HG02588 (cell line): ENCODE results near the gene BMPR1A.

Experiments
- ATAC-seq: cut with Tn5 transposase; IDR thresholded peaks from one replicate; pipeline ENCODE4 v1.9.1; 2021; ENCODE audit warnings: mild to moderate bottlenecking, moderate library complexity; ENCODE audit not compliant: unreplicated experiment

BMPR1A gene

DNA sequence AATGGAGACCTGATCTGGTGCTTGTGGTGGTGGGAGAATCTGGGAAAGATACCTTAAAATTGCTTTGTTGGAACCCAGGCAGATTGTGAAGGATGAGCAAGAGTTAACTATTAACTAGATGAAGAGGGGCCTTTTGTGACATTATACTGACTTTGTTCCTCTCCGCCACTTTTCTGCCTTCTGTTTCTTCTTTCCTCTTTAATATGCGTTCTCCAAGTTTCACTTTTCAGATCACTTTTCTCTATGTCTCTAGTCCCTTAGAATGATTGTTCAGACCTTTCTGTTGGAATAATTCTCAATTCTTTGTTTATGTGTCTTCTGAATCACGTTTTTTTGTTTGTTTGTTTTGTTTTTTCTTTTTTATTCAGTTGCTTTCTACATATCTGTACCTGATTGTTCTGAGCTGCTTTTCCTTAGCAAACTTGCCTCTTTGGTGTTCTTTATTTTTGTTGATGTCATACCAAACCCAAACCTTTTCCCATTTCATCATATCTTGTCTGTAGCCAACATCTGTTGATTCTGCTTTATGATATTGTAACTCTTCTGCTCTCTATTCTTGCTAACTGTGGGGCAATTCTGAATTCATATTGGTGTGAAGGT lies 2.8 kb downstream of the BMPR1A start:
- ATAC-seq: no peak

DNA sequence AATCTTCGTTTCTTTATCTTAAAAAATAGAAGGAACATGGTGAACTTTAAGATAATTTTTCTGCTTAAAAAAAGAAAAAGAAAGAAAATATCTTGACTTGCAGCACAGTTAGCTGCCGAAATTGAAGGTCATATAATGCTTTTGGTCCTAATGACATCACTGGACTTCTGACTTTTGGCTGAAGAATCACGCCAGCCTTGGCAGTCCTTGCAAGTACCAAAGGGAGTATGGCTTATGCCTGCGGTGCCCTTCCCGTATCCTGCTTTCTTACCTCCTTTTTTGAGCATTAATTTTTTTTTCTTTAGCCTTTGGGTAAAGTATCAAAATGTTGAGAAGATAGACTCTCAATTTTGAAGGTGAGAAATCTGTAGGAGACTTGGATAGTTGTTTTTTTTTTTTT lies 7.0 kb downstream of the BMPR1A start:
- ATAC-seq: no peak

DNA sequence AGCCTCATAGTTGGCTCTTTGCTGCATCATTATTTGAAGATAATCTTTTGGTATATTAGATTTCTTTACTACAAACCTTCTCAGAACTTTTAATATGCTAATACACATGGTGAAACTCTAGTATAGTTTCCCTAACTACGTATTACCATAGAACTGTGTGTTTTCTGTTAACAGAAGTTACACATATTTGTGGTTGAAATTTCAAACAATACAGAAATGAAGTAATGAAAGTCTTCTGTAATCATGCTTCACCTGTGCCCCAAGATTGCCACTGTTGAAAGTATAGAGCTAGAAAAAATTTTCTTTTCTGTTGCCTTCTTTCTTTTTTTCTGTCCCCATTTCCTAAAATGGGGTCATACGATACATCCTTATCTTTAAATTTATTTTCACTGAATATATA lies 9.1 kb downstream of the BMPR1A start:
- ATAC-seq: no peak

- no peak for ATAC-seq
Observed at GRCh38 chr10:86768412-86769062, 12.1 kb downstream of the BMPR1A start.

GRCh38 chr10:86769991-86770390 lies 13.6 kb downstream of the BMPR1A start:
- no peak for ATAC-seq

DNA sequence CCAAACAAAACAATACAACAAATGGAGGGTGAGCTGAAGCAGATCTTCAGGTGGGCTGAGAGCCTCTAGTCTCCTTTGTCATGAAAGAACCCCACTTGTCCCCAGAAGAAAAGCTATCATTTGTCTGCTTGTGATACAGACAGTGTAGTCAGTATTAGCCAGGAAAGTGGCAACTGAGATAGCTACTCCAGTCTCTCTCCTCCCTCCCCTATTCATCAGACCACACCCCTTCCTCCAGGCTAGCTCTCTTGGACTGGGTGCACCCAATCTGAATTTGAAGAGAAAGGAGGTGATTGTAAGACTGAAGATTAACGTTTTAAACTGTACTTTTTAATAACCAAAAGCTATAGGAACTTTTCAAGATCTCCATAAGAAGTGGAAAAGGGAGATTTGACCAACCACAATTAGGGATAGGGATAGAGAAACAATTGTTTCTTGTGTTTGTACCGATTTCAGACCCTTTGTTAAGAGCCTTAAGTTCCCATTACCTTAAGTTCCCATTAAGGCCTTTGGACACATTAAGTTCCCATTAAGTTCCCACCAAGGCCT lies 14.1 kb downstream of the BMPR1A start:
- no peak for ATAC-seq

GRCh38 chr10:86773498-86773897 lies 17.1 kb downstream of the BMPR1A start:
- ATAC-seq: no peak

DNA sequence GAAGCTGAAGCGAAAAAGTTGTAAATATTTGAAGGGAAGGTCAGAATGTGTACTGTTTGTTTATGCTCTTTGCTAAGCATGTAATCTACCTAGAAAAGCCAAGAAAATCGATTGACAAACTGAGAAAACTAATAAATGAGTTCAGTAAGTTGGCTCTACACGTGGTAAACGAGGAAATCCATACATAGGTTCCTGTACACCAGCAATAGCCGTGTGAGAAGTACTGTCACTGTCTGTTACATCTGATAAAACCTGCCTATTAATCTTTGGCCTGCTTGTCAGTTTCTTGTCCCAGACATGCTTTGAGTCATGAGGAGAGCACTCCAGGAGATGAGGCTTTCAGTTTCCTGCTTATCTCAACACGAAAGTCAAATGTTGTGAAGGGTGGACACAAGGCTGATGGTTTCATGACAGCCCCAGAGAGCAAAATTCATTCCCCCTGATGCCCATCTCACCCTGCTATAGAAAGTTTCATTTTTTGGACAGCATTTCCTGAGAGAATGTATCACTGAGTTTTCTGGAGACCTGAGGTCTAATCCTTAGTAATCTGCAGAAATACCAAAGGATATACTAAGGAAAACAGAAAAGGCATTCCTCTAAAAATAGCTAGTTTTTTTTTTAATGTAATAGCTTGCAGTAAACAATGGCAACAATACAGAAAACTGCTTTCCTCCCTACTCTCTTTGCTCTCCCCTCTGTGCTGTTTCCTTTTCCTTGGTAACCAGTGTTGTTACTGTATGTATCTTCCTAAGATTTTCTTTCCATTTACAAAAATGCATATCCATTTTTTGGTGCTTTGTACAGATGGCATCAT lies 18.8 kb downstream of the BMPR1A start:
- ATAC-seq: peak; percentile 51

DNA sequence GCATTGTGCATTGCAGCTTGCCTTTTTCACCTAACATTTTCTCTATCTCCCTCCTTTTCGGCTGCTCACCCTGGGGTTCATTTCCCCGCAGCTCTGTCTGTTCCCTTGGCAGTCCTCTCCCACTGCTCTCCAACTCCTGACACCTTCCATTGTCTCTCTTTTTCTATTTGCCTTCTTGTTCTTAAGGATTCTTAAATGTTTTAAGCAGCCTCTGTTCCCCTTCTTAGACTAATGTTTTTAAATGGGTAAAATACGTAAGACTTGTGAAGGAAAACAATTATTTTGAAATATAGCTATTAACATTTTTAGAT lies 19.4 kb downstream of the BMPR1A start:
- ATAC-seq: no peak

DNA sequence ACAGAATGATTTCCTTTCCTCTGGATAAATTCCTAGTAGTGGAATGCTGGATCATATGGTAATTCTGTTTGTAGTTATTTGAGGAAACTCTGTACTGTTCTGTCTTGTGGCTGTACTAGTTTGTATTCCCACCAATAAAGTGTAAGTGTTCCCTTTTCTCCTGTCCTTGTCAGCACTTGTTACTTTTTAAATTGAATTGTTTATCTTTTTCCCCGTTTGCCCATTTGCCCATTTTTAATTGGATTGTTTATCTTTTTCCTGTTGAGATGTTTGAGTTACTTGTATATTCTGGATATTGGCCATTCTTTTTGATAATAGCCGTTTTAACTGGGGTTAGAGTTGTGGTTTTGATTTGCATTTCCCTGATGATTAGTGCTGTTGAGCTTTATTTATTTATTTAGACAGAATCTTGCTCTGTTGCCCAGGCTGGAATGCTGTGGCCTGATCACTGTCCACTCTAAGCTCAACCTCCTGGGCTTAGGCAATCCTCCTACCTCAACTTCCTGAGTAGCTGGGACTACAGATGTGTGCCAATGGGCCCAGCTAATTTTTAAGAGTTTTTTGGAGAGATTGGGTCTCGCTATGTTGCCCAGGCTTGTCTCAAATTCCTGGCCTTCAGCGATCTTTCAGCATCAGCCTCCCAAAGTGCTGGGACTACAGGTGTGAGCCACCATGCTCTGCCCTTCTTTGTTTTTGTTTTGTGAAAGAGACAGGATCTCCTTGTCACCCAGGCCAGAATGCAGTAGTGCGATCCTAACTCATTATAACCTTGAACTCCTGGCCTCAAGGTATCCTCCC lies 23.0 kb downstream of the BMPR1A start:
- ATAC-seq: no peak

- ATAC-seq: peak; percentile 54
Observed at GRCh38 chr10:86782701-86783418, 26.4 kb downstream of the BMPR1A start.

- ATAC-seq: no peak
Observed at GRCh38 chr10:86785037-86785436, 28.6 kb downstream of the BMPR1A start.

- no peak for ATAC-seq
Observed at GRCh38 chr10:86785968-86786367, 29.5 kb downstream of the BMPR1A start.

- ATAC-seq: no peak
Observed at GRCh38 chr10:86786368-86786767, 29.9 kb downstream of the BMPR1A start.

DNA sequence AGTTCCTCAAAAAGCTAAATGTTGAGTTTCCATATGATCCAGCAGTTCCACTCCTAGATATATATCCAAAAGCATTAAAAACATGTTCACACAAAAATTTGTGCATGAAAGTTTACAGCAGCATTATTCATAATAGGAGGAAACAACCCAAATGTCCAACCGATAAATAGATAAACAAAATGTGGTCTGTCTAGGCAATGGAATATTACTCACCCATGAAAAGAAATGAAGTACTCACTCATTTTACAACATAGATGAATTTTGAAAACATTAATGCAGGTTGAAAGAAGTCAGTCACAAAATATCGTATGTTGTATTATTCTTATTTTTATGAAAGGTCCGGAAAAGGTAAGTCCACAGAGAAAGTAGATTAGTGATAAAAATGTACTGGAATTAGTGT lies 34.0 kb downstream of the BMPR1A start:
- no peak for ATAC-seq

DNA sequence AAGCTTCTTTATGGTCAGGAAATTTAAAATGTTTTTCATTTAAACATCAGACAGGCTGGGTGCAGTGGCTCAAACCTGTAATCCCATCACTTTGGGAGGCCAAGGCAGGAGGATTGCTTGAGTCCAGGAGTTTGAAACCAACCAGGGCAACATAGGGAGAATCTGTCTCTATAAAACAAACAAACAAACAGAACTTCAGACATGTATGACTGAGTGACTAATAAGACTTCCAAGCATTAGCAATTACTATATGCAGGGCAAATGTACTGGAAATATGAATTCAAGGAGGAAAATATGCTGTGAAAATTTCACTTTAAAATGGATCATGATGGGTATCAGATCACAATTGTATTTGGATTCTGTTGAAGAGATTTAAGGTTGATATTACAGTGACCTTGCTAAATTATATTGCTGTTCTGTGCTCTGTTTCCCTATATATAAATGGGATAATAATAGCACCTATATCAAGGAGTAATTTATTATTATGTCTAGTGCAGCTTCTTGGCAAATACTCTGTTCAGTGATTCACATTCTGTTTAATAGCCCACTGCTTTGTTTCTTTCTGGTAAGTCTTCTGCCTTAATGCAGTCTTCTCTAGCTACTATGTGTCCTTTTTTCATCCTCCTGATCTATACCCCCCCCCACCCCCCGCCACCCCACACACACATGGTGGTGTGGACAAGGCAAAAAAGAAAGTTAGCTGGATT lies 36.2 kb downstream of the BMPR1A start:
- ATAC-seq: no peak

DNA sequence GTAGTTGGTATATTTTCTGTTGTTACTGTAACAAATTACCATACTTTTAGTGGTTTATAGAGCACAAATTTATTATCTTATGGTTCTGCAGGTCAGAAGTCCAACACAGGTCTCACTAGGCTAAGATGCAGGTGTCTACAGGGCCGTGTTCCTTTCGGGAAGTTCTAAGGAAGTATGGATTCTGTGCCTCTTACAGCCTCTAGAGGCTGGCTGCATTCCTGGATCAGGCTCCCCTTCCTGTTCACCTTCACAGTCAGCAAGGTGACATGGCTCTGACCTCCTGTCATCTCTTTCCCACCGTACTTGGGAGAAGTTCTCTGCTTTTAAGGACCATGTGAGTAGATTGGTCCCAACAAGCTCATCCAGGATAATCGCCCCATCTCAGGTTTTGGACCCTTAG lies 37.3 kb downstream of the BMPR1A start:
- ATAC-seq: no peak

GRCh38 chr10:86795353-86795752 lies 38.9 kb downstream of the BMPR1A start:
- no peak for ATAC-seq

- ATAC-seq: no peak
Observed at GRCh38 chr10:86798025-86798424, 41.6 kb downstream of the BMPR1A start.

DNA sequence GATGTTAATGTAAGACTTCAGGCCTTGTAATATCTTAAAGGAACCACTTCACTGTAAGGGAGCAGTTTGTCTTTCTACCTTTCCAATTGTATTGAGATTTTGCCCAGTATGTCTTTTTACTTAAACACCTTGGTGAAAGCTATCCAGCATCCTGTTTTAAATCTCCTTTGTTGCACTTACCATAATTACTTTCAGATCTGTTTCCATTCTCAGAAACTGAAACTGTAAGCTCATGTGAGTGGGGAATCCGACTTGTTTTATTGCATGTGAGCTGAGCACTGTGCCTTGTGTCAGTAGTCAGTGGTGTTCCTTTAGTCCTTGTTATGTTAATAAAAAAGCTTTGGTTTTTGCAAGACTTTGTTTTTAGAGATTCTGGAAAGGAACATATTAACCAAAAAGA lies 42.2 kb downstream of the BMPR1A start:
- ATAC-seq: peak; percentile 58
